Activated CD4-positive, alpha-beta T cell treated with anti-CD3 and anti-CD28 coated beads, Interleukin-10, Interleukin-2, amounts not matched to agents 100 ng/mL and 50 ng/mL, durations not matched to agents 16 hours and 8 hours (primary cell): Measurements from ENCODE around the gene ADAMTSL2.

Source experiments
- DNase-seq: peaks from one replicate; pipeline ENCODE4 v3.0.0-alpha.2; 2020

Gene ADAMTSL2

DNA sequence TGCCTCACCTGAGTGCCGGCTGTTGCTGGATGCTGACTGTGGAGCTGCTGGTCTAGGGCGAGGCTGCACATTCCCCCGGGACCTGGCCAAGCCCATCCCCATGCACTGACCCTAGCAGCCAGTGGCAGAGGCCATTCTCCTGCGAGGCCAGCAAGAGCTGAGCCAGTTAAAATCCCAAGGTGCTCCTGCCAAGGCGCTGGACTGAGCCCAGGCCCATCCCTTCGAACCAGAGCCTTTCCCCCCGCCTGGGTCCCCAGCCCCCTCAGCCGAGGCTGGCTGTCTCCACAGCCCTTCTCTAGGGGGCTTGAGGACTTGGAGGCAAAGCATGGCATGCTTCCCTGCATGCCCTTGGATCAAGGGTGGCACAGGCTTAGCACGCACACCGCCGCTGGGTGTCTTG is 1.6 kb downstream of the ADAMTSL2 start:
- DNase-seq, result no peak

DNA sequence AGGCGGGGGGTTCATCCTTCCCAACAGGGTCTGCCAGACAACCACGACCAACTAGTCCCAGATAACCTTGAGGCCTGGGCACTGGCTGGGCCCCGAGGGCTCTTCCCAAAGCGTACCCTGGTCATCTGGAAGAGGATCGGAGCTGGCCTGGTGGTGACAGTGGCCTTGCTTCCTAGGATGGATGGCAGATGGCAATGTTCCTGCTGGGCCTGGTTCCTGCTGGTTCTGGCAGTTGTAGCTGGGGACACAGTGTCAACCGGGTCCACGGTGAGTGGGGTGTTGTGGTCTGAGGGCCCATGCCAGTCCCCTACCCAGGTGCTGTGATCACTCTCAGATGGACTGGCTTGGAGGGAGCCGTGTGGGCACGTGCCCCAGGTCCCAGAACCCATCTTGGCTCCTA is 2.0 kb downstream of the ADAMTSL2 start:
- no peak for DNase-seq

DNA sequence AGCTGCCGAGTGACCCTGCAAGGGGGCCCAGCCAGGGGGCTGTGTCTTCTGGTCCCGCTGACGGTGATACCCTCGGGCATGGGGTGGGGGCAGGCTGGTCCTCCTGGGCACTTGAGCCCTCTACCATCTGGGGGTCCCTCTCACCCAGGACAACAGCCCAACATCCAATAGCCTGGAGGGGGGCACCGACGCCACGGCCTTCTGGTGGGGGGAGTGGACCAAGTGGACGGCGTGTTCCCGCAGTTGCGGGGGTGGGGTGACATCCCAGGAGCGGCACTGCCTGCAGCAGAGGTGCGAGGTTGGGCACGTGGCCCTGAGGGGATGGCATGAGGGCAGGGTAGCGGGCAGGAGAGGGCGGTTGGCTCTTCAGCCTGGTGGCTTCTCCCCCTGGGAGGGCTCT is 2.8 kb downstream of the ADAMTSL2 start:
- no peak for DNase-seq

DNA sequence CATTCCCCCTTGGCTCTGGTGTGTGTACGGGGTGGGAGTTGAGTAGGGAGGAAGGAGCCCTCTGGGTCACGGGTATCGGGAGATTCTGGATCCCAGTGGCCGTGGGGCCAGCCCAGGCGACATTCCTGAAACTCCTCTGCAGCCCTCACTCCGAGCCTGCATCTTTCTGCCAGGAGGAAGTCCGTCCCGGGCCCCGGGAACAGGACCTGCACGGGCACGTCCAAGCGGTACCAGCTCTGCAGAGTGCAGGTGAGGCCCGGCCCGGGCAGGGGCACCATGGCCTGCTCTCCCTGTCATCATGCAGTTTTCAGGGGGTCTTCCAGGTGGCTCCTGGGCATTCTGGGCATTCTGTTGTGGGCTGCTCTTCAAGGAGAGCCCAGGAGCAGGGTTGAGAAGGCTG is 3.7 kb downstream of the ADAMTSL2 start:
- no peak for DNase-seq

DNA sequence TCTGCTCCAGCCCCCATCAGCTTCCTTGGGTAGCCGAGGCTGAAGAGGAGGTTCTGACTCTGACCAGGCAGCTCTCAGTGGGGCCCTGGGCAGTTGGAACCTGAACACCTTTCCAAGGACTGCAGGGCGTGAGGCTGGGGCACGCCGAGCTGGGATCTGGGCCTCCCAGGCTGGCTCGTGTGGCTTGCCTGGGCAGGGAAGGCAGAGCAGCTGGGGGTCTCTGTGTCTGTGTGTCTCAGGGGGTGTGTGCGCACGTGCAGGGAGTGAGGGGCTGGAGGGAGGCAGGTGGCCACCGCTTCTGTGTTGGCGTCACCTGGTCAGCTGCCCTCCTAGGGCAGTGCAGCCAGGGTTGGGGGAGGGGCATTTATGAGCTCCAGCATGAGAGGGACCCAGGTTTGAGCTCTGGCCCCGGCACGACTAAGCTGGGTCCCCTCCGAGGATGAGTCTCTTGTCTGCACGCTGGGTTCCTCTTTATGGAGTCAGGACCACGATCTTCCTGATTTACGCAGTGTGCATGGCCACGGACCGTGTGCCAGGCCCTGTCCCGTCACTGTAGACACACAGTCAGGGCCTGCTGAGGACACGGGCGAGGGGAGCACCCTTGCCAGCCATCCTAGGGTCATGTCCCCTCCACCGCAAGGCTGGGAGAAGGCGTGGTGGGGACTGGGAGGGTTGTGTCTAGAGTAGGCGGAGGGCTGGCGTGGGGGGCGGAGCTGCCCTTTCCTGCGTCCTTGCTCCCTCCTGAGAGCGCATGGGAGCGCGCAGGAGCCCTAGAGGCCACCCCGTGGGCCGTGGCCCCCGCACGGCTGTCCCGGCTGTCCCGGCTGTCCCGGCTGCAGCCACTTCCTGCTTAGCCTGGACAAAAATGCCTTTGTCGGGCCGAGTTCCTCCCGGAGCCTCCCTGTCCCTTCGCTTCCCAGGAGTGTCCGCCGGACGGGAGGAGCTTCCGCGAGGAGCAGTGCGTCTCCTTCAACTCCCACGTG is 4.6 kb downstream of the ADAMTSL2 start:
- no peak for DNase-seq

DNA sequence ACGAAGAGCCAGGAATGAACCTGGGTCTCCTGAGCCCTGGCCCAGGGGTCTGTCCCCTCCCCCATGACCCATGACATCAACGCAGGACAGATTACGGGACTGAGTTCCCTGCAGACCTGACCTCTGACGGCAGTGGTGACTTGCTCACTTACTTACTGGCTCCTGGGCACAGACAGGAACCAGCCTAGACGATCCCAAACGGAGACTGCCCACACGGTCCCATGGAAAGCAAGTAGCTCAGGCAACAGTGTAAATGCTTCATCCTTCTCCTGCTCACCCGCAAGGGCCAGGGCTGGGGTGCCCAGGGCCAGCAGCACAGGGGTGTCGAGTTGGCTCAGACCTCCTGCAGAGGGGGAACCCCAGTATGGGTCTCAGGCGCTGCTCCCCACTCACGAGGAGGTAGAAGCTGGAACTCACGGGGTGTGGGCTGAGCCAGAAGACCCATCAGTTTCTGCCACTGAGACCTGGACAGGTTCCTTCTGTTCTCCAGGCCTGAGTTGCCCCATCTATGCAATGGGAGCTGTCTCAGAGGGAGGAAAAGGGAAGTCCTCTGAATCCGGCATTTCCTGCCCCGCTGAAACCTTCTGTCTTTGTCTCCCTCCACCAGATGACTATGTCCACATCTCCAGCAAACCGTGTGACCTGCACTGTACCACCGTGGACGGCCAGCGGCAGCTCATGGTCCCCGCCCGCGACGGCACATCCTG is 5.6 kb downstream of the ADAMTSL2 start:
- no peak for DNase-seq

DNA sequence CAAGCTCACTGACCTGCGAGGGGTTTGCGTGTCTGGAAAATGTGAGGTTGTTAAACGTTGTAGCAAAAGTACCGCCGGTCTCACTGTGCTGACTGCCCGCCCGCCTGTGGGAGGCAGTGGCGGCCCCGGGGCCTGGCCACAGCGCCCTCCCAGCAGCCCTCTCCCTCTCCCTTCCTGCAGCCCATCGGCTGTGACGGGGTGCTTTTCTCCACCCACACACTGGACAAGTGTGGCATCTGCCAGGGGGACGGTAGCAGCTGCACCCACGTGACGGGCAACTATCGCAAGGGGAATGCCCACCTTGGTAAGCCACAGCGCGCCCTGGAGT is 6.2 kb downstream of the ADAMTSL2 start:
- no peak for DNase-seq

DNA sequence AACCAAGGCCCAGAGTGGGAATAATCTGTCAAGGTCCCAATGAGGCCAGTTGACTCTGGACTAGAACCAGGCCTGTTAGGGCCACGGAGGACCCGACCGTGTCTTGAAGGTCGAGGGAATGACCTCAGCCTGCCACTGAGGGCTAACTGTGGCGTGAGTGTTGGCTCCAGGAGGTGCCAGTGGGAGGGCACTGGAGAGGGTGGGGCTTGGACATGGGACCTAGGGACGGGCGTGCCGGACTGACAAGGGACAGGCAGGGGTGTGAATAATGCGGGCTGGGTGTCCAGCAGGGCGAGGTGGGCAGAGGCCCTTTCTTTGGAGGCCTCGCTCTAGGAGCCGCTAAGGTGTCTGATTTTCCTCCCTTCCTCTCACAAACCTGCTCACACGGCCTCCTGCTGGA is 7.5 kb downstream of the ADAMTSL2 start:
- no peak for DNase-seq

DNA sequence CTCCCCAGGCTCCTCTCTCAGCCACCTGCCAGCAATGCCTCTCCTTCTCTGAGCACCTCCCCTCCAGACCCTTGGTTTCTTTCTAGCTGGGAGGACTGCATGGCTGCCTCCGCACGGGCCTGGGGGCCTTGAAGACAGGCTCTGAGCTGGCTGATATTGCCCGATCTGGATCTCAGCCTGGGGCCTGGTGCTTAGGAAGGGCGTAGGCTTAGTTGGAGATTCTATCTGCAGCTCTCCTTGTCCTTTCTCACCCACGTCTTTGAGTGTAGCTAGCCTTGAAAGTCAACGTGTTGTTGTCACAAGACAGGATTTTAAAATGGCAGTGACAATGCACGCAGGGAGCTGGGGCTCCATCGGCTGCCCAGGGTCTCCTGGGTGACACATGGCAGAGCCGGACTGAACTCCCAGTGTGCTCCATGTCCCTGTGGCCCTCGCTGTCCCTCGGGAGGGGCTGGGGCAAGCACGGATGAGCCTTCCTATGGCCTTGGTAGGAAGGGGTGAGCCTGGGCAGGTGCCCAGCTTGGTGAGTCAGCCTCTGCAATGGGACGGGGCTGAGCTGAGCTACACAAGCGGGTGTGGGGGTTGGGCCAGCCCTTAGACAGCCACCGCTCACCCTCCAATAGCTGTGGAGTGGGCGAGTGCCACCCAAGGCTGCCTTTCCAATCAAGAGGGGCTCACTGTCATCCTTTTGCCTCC is 9.4 kb downstream of the ADAMTSL2 start:
- DNase-seq, result no peak

DNA sequence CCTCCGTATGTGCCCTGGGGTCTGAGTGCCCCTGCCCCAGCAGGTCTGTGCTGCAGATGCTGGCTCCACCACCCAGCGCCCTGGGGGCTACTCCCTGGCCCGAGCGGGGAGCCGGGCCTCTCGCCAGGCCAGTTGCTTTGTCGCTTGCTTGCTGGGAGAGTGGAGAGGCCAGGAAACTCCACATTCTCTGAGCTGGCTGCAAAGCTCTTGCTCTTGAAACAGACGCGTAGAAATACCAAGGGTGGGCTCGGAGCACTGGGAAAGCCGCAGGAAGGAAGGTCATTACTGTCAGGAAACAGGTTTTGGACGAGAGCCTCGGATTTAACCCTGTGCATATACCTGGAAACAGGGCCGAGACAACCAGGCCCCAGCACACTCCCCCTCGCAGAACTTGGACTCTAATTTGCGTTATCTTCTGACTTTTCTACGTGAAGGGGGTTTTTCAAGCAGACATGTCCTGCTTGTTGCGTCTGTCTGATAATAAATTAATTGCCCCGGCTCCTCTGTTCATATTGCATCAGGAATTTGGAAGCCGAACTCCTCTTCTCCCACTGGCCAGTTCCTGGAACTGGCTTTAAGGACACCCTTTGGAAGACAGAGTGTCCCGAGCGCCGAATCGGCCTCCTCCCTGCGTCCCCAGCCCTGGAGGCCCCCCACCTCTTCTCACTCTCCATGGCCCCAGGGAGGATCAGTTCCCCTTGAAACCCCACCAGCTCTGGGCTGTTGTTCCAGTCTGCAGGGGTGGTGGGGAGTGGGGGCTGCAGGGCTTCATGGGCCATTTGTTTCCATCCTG is 11.2 kb downstream of the ADAMTSL2 start:
- no peak for DNase-seq

DNA sequence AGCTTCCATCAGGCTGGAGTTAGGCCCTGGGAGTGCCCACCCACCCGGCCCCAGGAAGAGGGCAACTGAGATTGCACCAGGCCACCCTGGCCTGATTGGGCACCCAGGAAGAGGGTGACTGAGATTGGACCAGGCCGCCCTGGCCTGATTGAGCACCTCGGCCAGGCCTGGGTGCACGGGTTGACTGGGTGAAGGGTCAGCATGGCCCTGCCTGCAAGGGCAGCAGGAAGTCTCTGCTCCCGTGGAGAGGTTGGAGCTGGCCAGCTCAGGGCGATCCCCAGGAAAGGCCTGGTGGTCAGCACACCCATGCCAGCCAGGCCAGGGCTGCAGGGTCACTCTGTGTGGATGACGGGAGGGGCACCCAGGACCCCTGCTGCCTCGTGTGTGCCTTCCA is 11.8 kb downstream of the ADAMTSL2 start:
- no peak for DNase-seq

DNA sequence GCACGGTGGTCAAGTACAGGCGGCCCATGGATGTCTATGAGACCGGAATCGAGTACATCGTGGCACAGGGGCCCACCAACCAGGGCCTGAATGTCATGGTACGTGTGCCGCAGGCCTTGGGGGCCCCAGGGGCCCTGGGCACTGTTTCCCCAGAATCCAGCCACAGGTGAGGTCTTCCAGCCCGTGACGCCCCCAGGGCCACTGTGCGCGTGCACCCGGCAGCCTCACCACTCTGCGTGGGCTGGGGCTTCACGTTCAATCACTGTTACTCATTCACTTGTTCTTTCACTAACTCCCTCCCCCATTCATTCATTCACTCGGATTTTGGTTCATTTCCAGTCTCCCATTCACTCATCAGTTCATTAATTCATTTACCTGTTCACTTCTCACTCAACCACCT is 12.6 kb downstream of the ADAMTSL2 start:
- DNase-seq, result no peak

DNA sequence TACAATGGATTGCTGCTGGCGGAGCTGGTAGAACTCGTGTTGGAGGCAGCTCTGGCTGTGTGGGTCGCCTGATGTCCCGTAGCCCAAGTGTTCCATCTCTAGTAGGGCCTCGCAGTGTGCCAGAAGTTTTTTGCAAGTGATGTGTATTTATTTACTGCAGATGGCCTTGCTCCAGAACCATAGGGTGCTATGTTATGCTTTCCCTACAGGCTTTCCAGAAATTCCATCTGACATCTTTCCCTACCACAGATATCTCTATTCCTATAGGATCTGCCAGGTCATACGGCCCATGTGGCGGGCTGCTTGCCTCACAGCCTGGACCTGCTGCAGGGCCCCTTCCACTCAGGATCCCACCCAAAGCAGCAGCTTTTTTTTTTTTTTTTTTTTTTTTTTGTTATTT is 16.9 kb downstream of the ADAMTSL2 start:
- no peak for DNase-seq

DNA sequence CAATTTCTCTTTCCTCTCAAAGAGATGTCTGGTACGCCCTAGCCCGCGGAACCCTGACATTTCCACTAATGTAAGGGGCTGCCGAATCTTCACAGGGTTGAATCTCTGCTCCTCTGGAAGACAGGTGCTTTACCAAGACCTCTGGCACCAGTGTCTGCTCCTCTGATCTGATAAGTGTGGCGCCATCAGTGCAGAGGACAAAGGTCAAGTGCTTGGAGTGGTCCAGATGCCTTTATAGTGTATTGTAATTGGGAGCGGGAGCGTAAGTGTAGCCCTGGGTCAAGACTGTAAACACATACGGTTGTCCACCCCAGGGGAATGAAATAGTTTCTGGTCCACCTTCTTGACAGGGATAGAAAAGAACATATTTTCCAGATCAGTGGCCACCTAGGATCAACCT is 17.7 kb downstream of the ADAMTSL2 start:
- no peak for DNase-seq

DNA sequence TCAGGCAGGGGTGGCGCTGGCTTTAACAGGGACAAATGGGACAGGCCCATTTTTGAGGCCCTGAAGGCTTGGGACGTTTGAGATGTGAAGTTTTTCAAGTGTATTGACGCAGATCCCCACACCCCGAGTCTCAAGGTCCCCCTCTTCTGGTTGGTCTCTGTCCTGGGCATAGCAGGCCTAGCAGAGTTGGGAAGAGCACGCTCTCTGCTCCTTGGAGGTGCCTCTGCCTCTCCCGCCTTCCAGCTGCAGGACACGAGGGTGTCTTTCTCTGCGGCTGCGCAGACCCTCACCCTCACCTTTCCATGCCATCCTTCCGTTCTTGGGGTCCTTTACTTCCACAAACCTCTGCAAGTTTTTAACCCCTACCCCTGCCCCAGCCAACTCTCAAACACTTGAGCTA is 18.6 kb downstream of the ADAMTSL2 start:
- no peak for DNase-seq

DNA sequence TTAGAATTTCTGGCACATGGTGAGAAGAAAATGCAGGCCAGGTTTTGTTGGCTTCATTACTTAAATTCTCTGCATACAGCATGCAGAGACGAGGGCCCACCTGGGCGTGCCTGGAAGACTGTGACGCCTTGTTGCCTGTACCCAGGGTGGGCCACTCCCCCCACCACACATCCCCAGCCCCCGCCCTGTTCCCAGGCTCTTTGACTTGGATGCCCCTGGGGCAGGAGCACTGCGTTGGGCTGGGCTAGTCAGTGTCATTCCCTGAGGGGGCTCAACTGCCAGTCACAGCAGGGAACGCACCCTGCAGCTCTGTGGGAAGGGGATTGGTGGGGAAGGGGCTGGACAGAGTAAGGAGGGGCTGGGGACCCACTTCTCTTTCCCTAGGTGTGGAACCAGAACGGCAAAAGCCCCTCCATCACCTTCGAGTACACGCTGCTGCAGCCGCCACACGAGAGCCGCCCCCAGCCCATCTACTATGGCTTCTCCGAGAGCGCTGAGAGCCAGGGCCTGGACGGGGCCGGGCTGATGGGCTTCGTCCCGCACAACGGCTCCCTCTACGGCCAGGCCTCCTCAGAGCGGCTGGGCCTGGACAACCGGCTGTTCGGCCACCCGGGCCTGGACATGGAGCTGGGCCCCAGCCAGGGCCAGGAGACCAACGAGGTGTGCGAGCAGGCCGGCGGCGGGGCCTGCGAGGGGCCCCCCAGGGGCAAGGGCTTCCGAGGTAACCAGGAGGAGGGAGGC is 19.6 kb downstream of the ADAMTSL2 start:
- no peak for DNase-seq

DNA sequence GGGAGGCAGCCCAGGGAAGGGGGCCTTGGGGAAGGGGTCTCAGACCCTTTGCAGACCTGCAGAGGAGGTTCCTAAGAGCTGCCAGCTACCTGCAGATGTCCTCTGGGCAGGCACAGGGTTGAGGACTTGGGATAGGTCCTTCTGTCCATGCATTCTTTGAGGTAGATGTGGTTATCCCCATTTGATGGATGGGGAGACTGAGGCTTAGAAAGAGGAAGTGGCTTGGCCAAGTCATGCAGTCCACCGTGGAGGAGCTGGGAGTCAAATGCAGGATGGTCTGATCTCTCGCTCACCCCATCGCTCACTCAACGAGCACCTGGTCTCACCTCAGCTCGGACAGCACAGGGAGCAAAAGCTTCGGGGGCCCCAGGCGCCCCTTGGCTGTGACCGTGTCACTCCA is 20.2 kb downstream of the ADAMTSL2 start:
- DNase-seq, result no peak

DNA sequence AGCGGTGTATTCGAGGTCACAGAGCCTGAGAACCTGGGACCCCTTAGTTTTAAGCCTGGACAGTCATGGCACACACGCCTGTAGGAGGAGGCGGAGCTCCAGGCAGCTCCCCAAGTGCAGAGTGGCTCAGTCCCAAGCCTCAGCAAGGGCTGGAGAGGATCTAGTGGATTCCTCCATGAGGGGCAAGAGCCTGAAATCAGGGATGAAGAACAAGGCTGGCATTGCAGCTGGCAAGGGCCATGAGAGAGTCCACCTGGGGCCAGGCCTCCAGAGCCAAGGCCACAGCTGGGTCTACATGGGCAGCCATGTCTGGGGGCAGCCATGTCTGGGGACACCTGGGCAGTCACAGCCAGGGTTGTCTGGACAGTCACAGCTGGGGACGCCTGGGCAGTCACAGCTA is 21.9 kb downstream of the ADAMTSL2 start:
- no peak for DNase-seq

DNA sequence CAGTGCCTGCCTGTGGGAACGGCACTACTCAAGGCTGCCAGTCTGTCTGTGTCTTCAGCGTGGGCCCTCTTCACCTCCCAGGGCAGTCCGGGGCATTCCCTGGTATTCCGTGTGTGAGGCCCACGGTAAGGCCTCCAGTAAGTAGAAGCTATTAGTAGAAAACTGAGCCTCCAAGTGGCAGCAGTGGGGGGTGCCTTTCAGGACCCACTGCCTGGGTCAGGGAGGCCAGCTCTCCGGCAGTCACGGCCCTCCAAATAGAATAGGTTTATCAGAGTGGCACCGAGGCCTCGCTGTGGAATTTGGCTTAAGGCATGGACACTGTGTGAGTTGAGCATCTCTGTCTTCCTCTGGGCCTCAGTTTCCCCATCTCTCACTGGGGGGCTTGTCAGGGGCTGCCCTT is 23.1 kb downstream of the ADAMTSL2 start:
- no peak for DNase-seq

DNA sequence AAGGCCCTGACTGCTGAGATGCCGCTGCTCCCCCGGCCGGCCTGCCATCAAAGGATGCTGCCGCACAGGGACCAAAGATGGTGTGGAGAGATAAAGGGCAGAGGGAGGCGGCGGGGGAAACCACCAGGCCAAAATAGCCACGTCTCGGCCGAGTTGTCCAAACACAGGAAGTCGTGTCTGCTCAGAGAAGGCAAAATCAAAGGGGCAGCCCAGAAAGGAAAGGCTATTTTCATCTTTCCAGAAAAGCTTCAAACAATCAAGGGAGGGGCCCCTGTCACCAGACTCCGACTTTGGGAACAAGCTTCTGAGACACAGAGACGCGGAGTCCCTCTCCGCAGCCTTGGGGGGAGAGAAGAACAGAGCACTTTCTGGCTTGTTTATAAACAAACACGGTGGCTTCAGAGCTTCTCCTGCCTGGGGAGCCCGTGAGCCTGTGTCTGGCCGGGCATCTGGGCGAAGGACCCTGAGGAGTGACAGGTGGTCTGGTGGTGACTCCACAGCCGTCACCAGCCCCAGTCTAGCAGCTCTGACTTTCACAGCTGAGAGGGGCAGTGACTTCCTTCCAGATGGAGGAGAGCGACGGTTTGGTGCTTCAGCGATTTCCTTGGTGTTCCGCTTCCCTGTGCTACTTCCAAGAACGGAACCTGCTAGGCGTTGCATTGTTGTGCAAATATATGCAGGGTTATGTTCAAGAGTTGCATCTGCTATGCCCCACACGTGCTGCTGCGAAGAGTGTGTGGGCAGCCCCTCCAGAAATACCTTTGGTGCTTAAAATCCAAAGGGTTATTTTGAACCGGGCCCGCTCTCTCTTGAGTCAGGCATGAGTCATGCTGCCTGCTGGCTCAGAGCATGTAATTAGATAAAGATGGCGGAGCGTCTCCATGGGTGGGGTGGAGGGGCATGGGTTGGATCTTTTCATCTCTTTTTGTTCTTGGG is 24.0 kb downstream of the ADAMTSL2 start:
- peak; percentile 17 for DNase-seq

DNA sequence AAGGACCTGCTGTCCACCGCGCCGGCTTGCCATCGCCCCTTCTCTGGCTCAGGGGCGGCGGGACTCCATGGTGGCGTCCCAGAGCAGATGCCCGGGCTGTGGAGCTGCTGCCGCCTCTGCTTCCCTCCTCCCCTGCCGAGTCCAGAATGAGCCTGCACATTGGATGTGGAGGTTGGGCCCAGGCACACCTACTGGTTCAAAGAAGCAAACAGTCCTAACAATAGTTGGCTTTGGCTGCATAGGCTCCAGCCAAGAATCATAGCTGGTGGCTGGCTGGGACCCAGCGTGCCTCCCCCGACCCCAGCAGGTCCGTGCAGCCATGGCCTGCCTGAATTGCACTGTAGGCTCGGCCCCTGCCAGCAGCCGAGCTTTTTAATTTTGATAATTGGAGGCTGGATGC is 25.8 kb downstream of the ADAMTSL2 start:
- DNase-seq, result no peak
